Breast epithelium (tissue), 4 donors: Measurements from ENCODE around the gene OR10S1. TPM values are rescaled to one million over a fixed set of nuclear protein-coding genes. Genes with fewer than 3 reads are reported as not detected.

ENCODE experiments used
- DNase-seq, 2 donors: peaks; one replicate each; pipeline ENCODE4 v3.0.0-alpha.2; 2019; ENCODE audit warnings: low spot score in 2 of 2
- H3K27ac ChIP-seq, 2 donors: fragments of 200-600 bp; sonication (generic) in 1 of 2; one replicate each; pipeline ENCODE4 v1.5.1; 2016 to 2019; ENCODE audit warnings: mild to moderate bottlenecking in 1 of 2
- H3K27me3 ChIP-seq, 2 donors: fragments of 200-600 bp; sonication (generic) in 1 of 2; one replicate each; pipeline versions ENCODE4 v1.5.1 to v1.6.0; 2017 to 2019; ENCODE audit warnings: control low read depth in 1 of 2, mild to moderate bottlenecking in 1 of 2
- H3K36me3 ChIP-seq: fragments of 200-600 bp; one replicate; pipeline ENCODE4 v1.5.1; 2019
- H3K4me1 ChIP-seq, 2 donors: fragments of 200-600 bp; sonication (generic); one replicate each; pipeline ENCODE4 v1.5.1; 2016 to 2019; ENCODE audit warnings: control low read depth in 1 of 2
- H3K4me3 ChIP-seq, 3 donors: fragments of 200-600 bp; sonication (generic); 1 replicate in 2 of 3; 2 replicates in 1 of 3; pipeline ENCODE4 v1.5.1; 2016 to 2019; ENCODE audit warnings: mild to moderate bottlenecking in 3 of 3, moderate library complexity in 2 of 3
- H3K9me3 ChIP-seq, 2 donors: fragments of 200-600 bp; sonication (generic) in 1 of 2; one replicate each; pipeline ENCODE4 v1.5.1; 2016 to 2019; ENCODE audit warnings: control low read depth in 1 of 2
- POLR2A ChIP-seq: fragments of 450-650 bp; IDR thresholded peaks from one replicate; pipeline ENCODE4 v1.6.1; 2016; ENCODE audit warnings: antibody characterized with exemption, mild to moderate bottlenecking, moderate library complexity
- POLR2AphosphoS5 ChIP-seq, 3 donors: sonication (generic); formaldehyde crosslinking; IDR thresholded peaks; one replicate each; pipeline ENCODE4 v1.6.1; 2017; ENCODE audit warnings: antibody characterized with exemption in 3 of 3
- intact Hi-C: fragments of 100-400 bp; cut with DNase I; formaldehyde crosslinking; loops from one replicate; pipeline ENCODE4 v1.15.1; 2023; ENCODE audit warnings: low total_unique reads
- total RNA-seq, 3 donors: library from RNA; depleted of rRNA; stranded (reverse); fragments of >200 nt; gene quantifications; one replicate each; pipeline ENCODE4 v1.1.0, GENCODE V29; 2016
- TF ChIP-seq, protein P1 (sequence below), 3 donors: fragments of 450-650 bp; IDR thresholded peaks; one replicate each; pipeline ENCODE4 v1.5.1; 2016 to 2017; ENCODE audit warnings: antibody characterized with exemption in 3 of 3, mild to moderate bottlenecking in 3 of 3, moderate library complexity in 3 of 3

Gene OR10S1
- total RNA-seq, 3 donors from 2014 or later: not detected

DNA sequence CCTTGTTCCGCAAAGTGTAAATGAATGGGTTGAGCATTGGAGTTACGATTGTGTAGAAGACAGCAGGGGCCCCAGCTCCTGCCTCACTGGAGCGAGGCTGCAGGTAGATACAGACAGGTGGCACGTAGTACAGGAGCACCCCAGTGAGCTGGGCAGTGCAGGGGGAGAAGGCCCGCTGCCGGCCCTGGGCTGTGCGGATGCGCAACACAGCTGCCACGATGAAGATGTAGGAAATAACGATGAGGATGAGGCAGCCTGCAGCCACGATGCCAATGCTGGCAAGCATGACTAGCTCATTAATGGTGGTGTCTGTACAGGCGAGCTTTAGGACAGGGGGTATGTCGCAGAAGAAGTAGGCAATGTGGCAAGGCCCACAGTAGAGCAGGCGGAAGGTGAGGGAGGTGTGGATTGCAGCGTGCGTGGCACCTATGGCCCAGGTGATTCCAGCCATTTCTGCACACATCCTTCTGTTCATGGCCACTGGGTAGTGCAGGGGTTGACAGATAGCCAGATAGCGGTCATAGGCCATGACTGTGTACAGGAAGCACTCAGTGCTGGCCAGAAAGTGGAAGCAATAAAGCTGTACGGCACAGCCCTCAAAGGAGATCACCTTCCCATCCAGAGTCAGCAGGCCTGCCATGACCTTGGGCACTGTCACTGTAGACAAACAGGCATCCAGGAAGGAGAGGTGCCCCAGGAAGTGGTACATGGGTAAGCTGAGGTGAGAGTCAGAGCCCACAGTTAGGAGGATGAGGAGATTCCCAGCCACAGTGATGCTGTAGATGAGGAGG lies 616 bp downstream of the OR10S1 start:
- H3K9me3 ChIP-seq: no peaks in the 10 kb centered on the region
- intact Hi-C loops: no loop called here
- H3K27me3 ChIP-seq: no peaks in the 10 kb centered on the region
- TF ChIP-seq POLR2A: no peak
- TF ChIP-seq POLR2AphosphoS5 (IDR thresholded peaks at IDR 0.05): no peak
- TF ChIP-seq, protein P1, sequence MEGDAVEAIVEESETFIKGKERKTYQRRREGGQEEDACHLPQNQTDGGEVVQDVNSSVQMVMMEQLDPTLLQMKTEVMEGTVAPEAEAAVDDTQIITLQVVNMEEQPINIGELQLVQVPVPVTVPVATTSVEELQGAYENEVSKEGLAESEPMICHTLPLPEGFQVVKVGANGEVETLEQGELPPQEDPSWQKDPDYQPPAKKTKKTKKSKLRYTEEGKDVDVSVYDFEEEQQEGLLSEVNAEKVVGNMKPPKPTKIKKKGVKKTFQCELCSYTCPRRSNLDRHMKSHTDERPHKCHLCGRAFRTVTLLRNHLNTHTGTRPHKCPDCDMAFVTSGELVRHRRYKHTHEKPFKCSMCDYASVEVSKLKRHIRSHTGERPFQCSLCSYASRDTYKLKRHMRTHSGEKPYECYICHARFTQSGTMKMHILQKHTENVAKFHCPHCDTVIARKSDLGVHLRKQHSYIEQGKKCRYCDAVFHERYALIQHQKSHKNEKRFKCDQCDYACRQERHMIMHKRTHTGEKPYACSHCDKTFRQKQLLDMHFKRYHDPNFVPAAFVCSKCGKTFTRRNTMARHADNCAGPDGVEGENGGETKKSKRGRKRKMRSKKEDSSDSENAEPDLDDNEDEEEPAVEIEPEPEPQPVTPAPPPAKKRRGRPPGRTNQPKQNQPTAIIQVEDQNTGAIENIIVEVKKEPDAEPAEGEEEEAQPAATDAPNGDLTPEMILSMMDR (IDR thresholded peaks at IDR 0.05): no peak
- H3K4me3 ChIP-seq: no peak overlapping the region
- no peak overlapping the region for H3K27ac ChIP-seq
- no peaks in the 10 kb centered on the region for H3K4me1 ChIP-seq
- no peak for DNase-seq
- H3K36me3 ChIP-seq: no peaks in the 10 kb centered on the region

DNA sequence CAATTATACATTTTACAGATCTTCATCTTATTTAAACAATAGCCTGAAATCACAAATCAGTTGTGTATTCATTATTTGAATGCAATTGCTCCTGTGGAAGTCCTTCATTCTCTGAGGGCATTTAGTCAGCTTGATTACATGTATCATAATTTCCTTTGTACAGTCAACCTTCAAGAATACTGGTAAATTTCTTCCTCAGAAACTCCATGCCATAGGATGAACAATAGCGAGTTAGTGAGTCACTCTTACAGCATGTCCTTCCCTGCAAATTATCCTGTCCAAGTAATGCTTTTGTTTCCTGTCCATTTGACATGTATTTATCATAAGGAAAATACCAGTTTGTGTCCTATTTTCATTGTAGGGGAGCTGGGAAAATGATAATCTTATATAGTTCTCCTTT lies 3.8 kb downstream of the OR10S1 start:
- Histone ChIP-seq H3K27ac (no peak overlapping the region), H3K36me3 (no peaks in the 10 kb centered on the region), H3K9me3 (peaks cover 0 to 4% of the 10 kb centered on the region in 2 donors), H3K27me3 (no peaks in the 10 kb centered on the region), H3K4me3 (no peak overlapping the region), H3K4me1 (no peaks in the 10 kb centered on the region)
- intact Hi-C loops: loop anchor here (2.0 kb wide), 1 partner anchor 65 kb away; no protein-coding TSS in a partner anchor
- no peak for DNase-seq
- TF ChIP-seq POLR2A (no peak), POLR2AphosphoS5 (IDR thresholded peaks at IDR 0.05) (no peak)
- TF ChIP-seq, protein P1 (IDR thresholded peaks at IDR 0.05): no peak

DNA sequence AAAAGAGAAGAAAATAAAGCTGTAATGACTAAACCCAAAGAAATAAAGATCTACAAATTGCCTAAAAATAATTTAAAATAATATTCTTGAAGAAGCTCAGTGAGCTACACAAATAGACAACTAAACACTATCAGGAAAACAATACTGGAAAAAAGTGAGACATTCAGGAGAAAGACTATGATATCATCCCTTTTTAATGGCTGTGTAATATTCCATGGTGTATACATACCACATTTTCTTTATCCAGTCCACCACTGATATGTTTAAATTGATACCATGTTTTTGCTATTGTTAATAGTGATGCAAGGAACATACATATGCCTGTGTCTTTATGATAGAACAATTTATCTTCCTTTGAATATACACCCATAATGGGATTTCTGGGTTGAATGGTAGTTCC lies 20.8 kb downstream of the OR10S1 start:
- intact Hi-C loops: no loop called here
- Histone ChIP-seq H3K27me3 (no peaks in the 10 kb centered on the region), H3K4me3 (no peak overlapping the region), H3K4me1 (no peaks in the 10 kb centered on the region), H3K9me3 (peaks cover 0 to 10% of the 10 kb centered on the region in 2 donors), H3K36me3 (no peaks in the 10 kb centered on the region), H3K27ac (no peak overlapping the region)
- TF ChIP-seq POLR2A (no peak), POLR2AphosphoS5 (IDR thresholded peaks at IDR 0.05) (no peak)
- TF ChIP-seq, protein P1 (IDR thresholded peaks at IDR 0.05): no peak
- DNase-seq: no peak

DNA sequence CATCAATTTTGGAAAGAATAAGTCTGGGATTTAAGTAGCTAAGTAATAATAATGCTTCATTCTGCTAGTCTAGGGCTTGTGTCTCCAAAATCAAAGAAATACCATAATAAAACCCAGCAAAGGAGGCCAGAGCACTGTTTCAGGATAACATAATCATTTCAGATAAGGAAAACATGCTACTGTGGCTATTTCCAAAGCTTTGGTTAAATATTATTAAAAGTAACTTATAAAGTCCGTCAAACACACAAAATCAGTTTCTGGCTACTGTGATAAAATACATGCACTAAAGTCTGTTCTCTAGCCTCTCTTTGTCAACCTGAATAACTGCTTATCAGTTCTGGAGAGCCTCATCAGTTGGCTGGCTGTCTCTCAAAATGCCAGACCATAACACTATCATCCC lies 32.4 kb downstream of the OR10S1 start:
- Histone ChIP-seq H3K36me3 (no peaks in the 10 kb centered on the region), H3K4me3 (no peak overlapping the region), H3K27ac (no peak overlapping the region), H3K4me1 (no peaks in the 10 kb centered on the region), H3K9me3 (no peaks in the 10 kb centered on the region), H3K27me3 (no peaks in the 10 kb centered on the region)
- TF ChIP-seq POLR2A (no peak), POLR2AphosphoS5 (IDR thresholded peaks at IDR 0.05) (no peak)
- TF ChIP-seq, protein P1 (IDR thresholded peaks at IDR 0.05): no peak
- intact Hi-C loops: no loop called here
- DNase-seq: no peak

DNA sequence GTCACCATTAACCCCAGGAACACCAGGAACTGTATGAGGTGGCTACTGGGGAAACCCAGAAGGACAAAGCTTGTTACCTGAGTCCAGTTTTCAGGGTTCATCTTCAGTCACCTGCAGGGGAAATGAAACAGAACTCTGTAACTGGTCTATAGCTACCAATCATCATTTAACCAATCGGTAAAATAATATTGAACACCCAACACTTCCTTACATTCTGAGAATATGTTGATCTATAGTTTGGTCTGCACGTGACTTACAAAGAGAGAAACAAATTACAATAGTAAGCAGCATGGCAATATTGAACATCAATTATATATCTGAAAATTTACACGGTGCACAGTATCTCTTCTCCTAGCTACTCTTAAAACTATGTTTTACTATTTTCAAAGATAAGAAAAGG lies 33.8 kb downstream of the OR10S1 start, which contains the start of gene OR6T1:
Gene OR6T1, minus strand, starts transcription at position 101 of the 400 bp plus-strand sequence. Its CDS starts 0 bp downstream, at position 101.
- intact Hi-C loops: no loop called here
- no peak for TF ChIP-seq POLR2A
- TF ChIP-seq, protein P1 (IDR thresholded peaks at IDR 0.05): no peak
- no peak within 1 kb of the TSS for H3K4me3 ChIP-seq

More for the DNA sequence above, 33.8 kb downstream of the OR10S1 start, which contains the start of gene OR6T1:
- Histone ChIP-seq H3K27me3 (no peaks in the 10 kb centered on the region), H3K4me1 (no peaks in the 10 kb centered on the region), H3K9me3 (no peaks in the 10 kb centered on the region), H3K36me3 (no peaks in the 10 kb centered on the region), H3K27ac (no peak within 1 kb of the TSS)
- no peak for DNase-seq
